HL-60/S4 treated with retinoic acid at 250 ng/mL for 4 days and 3 days (cell line): ENCODE measurements around the gene OLFM1.
"Not testable (repeated sequence)": the region's sequence is repeated elsewhere in the genome, so short reads cannot be mapped to it uniquely, and the experiment has no call there.

Experiments used
- in situ Hi-C: fragments of 300-500 bp; cut with MboI; formaldehyde crosslinking; loops from 2 replicates; pipeline ENCODE4 v1.7.0; 2022; ENCODE audit warnings: low sequenced_read_pairs

Gene OLFM1

DNA sequence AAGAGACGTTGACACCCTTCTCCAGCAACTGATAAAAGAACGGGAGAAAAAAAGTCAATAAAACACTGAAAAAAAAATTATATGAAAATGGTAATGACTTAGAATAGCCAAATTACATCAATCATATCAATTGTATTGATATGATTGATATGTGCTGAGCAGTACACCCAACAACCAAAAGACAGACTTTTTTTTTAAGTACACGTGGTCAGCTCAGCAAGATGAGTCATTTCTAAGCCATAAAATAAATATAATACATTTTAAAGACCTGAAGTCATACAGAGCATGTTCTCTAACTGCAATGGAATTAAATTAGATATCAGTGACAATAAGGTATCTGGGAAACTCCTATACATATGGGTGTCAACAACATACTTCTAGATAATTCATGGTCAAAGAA lies 30.9 kb upstream of the OLFM1 start:
- in situ Hi-C loops, result no loop called here

DNA sequence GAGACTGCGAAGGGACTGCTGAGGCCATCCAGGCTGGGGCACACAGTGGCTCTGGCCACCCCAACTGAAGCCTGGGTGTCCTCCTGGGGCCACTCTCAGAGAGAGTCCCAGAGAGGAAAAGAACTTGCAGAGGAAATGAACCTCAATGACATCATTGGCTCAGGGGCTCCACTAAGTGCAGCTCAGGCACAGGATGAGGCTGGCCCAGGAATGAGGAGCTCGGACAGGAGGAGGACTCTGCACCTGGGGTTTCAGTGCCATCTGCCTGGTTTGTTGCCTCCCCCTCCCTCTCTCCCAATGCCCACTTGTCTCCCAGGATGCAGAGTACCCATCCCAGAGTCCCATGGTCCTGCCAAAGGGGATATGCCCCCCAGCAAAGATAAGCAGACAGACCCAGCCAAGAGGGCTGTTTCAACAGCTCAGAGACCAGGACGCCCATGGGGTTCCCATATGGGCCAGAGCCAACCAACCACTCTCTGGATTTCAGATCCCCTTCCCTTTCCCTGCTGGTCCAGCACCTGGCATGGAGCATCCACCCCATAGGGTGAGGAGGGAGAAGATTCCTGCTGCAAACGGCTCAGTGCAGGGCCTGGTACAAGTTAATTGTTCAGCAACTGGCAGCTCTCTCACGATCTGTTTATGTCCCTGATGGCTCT lies 26.9 kb upstream of the OLFM1 start:
- in situ Hi-C loops, result no loop called here

DNA sequence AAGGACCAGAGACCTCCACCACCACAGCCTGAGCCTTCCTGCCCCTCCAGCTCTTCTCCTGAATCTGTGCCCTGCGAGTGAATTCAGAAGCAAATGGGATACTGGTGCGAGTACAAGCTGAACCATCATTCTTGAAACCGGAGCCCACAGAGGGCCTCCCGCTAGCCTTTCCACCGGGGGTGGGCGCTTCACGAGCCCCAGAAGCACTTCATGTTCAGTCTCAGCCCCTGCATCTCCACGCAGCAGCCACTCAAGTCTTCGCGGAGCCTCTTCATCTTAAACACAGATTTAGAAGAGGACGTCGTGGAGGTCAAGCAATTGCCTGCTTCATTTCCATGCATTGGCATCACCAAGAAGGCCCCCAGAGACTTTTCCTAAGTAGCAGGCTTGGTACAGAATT lies 26.0 kb upstream of the OLFM1 start:
- in situ Hi-C loops, result no loop called here

DNA sequence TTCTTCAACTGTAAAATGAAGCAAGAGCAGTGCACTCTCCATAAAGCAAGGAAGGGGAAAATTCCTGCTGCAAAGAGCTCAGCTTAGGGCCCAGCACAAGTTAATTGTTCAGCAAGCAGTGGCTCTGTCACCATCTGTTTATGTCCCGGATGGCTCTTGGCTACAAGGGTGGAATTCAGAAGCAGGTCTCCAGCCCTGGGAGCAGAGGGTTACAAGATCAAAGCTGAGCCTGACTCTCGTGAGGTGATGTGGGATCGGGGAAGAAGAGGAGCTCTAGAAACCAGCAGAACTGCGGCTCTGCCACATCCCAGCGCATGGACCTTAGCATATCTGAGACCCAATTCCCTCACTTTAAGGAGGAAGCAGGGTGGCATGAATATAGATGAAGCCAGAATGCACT lies 25.2 kb upstream of the OLFM1 start:
- in situ Hi-C loops, result no loop called here

DNA sequence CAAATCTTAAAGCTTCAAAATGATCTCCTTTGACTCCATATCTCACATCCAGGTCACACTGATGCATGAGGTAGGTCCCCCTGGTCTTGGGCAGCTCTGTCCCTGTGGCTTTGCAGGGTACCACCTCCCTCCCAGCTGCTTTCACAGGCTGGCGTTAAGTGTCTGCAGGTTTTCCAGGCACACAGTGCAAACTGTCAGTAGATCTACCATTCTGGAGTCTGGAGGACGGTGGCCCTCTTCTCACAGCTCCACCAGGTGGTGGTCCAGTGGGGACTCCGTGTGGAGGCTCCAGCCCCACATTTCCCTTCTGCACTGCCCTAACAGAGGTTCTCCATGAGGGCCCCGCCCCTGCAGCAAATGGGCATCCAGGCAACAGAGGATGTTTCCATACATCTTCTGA lies 24.0 kb upstream of the OLFM1 start:
- in situ Hi-C loops, result not testable (repeated sequence)

DNA sequence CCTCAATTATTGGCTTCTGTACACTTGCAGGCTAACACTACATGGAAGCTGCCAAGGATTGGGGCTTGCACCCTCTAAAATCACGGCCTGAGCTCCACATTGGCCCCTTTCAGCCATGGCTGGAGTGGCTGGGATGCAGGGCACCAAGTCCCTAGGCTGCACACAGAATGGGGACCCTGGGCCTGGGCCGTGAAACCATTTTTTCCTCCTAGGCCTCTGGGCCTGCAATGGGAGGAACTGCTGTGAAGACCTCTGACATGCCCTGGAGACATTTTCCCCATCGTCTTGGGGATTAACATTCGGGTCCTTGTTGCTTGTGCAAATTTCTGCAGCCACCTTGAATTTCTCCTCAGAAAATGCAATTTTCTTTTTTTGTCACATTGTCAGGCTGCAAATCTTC lies 23.6 kb upstream of the OLFM1 start:
- in situ Hi-C loops, result not testable (repeated sequence)

DNA sequence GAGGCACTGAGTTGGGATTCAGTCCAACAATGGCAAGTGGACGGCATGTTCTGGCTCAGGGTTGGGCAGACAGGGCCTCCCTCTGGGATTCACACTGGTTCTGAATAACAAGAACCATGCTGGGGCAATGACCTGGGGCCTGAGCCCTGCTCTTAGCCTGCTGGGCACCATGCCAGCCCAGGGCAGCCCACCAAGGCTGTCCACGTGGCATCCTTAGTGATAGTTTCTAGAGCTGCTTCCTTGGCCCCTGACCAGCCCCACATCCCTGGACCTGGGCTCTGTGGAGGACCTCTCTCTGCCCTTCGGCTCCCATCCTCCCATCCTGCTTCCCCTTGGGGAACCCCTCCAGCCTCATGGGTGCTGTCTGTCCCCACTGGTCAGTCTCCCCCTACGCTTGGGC lies 22.3 kb upstream of the OLFM1 start:
- in situ Hi-C loops, result no loop called here

DNA sequence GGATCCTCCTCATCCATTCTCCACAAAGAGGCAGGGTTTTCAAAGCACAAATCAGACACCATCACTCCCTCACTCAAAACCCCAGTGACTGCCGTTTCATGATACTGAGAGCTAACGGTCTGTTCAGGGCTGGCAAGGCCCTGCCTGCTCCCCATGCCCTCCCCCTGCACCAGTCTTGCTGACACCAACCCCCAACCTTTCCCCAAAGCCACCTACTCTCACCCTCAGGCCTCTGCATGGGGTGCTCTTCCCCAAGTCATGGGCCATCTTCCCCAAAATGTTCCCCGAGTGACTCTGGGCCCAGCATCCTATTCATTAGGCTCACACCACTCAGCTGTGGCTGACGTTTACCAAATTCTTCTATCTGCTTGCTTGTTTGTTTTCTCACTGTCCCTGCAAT lies 21.7 kb upstream of the OLFM1 start:
- in situ Hi-C loops, result no loop called here

DNA sequence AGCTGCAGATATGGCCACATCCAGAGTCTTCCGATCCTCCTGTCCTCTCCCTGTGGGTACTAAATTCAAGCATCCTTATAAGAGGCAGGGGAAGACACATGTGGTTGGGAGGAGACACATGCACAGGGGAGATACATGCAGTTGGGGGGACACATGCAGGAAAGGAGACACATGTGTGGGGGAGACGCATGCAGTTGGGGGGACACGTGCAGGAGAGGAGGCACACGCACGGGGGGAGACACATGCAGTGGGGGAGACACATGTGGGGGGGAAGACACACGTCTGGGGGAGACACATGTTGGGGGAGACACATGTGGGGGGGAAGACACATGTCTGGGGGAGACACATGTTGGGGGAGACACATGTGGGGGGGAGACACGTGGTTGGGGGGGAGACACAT lies 21.2 kb upstream of the OLFM1 start:
- in situ Hi-C loops, result no loop called here

DNA sequence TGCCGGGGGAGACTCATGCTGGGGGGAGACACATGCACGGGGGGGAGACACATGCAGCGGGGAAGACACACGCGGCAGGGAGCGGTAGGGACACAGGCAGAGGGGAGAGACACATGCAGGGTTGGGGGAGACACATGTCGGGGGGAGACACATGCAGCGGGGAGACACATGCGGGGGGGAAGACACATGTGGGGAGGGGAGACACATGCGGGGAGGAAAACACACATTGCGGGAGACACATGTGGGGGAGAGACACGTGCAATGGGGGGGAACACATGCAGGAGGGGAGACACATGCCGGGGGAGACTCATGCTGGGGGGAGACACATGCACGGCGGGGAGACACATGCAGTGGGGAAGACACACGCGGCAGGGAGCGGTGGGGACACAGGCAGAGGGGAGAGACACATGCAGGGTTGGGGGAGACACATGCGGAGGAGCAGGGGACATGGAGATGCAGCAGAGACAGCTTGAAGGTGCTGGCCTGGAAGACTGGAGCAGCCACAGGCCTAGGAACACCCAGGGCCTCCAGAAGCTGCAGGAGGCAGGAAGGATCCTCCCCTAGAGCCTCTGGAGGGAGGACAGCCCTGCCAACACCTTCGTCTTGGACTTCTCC lies 20.3 kb upstream of the OLFM1 start:
- in situ Hi-C loops, result no loop called here

DNA sequence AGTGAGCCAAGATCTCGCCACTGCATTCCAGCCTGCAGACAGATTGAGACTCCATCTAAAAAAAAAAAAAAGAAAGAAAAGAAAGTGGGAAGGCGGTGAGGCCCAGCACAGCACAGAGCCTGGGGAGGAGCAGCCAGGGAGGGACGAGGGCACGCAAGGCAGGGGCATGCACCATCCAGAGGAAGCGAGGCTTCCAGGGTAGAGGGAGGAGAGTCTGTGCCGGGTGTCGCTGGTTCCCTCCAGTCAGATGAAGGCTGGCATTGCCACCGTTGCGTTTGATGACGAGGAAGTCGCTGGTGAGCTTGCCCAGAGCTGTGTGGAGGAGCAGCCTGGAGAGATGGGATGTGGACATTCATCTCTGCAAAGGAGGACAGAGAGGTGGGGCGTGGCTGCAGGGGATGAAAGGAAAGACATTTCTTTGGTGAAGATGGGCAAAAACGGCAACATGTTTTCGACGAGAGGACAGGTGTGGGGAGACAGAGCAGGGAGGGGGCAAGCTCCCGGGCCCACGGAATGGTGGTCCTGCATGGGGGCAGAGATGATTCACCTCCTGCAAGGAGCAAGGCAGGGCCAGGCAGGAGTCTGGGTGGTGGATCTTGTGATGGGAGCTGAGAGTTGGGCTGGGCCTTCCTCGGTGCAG lies 18.6 kb upstream of the OLFM1 start:
- in situ Hi-C loops, result no loop called here

DNA sequence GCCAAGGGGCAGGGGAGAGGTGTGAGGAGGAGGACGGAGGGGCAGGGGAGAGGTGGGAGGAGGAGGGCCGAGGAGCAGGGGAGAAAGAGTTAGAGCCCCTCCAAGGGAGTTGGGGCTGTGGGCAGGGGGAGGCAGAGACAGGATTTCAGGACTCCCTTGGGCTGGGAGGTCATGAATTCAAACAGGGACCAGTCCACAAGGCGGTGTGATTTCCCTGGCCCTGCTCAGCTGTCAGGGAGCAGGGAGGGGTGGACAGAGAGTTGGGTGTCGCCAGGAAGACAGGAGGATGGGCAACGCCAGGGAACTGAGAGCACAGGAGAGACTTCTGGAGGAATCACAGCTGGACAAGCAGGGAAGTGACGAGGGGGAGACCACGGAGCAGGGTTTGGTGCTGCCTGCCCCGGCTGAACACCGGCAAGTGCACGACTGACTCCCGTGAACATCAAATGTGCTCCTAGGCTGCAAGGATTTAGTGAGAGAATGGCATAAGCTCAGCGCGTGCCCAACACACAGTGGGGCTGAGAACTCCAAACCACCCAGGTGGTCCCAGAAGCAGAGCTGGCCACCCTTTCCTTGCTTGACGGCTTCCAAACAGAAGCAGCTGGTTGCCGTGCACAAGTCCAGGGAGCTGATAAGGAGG lies 17.8 kb upstream of the OLFM1 start:
- in situ Hi-C loops, result no loop called here

DNA sequence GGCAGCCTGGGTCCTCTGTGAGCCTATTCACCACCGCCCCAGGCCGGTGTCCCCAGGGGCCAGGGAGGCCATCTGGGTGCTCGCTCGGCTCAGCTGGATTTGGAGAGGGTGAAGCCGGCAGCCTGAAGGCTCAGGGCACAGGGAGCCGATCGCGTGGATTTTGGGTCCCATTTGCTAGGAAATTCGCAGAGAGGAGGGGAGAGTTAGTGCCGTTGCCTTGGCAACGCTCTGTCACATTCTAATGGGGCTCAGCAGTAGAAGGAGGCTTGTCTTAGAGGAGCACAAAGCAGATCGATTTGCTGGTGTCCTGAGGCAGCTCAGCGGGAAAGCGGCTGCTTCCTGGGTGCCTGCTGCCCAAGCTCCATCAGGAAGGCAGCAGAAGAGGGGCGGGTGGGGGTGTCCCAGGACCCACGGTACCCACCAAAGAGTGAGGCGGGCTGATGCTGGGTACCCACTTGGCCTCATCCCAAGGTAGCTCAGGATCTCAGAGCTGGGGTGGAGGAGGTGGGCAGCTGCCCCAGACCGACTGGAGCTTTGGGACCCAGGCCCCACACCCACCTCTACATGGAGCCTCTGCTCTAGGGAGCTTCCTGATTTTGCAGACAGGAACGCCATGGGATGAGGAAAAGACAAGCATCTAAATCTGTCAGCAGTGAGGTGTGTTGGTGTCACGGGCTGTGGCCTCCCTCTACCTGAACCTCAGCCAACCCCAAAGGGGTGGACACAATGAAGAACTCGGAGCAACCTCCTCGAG lies 17.1 kb upstream of the OLFM1 start:
- in situ Hi-C loops, result no loop called here

DNA sequence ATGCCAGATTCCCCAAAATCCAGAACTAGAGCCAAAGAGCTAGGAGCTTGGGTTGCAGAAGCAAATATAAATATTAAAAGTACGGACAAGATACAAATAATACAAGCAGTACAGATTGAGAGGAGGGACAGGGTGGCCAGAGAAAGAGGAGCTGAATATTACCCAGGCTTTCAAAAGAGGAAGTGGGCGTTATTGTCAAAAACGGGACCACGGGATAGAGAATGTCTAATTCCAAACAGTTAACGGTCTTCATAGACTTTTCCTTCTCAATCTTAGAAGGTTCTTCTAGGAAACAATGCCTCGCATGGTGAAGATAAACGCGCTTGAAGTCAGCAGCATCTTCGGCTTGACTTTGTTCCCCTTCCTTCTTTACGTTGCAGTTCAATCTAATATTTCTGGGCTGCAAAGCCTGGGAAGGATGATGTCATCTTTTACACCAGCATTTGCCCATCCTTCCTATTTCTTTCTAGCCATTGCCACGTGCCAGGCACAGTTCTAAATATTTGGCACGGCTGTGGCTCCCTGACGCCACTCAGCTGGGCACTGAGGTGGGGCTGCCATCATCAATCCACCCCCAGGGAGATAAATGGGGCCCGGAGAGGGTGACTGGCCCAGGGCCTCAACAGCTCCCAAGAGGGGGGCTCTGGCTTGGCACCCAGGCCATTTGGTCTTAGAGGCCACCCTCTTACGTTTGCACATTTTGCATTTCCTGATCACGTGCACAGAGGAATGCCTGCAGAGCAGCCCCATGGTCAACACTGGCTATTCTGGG lies 16.3 kb upstream of the OLFM1 start:
- in situ Hi-C loops, result no loop called here

DNA sequence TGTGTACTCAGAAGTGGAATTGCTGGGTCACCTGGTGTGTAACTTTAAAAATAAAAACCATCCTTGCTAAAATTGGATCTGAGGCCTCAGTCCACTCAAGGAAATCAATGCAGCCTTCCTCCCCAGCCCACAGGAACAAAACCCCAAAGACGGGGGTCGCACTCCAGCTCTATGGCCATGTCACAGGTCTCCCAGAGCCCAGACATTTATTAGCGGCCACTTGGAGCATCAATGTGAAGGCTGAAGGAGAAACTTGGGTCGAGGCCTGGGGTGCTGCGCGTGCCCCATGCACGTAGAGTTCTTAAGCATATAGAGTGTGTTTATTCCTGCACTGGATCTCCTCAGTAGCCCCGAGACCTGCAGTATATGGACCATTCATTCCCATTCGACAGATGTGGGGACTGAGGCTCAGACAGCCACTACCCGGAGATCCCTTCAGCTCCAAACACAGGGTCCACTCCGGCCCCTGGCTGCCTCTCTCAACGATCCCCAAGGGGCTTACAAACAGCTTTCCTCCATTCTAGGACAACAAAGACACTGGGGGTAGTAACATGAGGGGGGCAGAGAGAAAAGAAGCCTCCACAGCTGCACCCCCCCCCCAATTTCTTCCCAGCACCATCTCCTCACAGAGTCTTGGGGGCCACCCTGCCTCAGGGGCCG lies 14.3 kb upstream of the OLFM1 start:
- in situ Hi-C loops, result no loop called here

DNA sequence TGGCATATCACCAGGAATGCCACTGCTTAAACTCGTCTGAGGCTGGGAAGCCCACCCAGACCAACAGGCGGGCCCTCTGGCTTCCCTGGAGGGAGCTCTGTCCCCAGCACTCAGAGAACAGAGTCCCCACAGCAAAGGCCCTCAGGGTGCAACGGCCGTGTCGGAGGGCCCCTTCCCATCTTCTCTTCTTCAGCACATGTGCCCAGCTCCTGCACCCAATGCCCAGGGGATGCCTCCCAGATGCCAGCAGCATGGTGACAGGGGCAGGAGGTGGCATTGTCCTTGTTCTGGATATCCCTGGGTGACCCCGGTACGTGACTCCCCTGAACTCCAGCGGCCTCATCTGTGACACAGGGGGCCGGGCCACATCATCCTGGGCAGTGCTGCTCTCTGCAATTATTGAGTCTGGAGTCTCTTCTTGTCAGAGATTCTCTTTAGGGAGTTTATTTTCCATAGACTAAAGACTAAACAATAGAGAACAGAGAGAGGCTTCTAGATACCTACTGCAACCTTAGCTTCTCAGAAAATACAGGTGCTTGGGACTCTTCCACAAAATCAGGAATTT lies 13.6 kb upstream of the OLFM1 start:
- in situ Hi-C loops, result no loop called here

DNA sequence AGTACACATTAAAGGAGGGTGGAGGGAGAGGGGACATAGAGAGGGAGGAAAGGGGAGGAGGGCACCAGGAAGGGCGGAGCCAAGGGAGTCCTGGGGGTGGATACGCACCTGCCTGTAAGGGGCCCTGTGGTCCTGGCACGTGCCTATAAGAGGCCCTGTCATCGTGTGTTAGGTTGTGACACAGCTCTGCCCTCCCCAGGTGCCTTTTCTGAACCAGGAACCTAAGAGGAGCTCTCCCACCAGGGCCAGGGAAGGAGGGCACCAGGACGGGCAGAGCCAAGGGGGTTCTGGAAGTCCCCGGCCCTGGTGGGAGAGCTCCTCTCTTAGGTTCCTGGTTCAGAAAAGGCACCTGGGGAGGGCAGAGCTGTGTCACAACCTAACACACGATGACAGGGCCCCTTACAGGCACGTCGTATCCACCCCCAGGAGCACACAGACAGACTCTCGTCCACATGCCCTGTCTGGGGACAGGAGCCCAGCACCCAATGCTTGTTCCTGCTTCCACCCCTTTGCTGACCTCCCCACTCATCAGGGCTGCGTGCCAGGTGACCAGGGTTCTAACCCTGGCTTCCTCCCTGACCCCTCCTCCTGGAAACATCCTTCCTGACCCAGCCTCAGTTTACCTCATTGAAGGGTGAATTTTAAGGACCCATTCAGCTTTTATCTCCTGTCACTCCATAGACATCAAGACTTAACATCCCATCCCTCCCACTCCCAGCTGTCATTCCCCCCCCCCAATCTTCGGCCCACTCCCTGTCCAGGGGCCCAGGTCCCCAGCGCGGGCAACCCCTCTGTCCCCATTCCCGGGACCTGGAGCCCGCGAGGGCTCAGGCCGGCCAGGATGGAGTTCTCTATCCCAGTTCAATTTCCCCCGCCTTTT lies 12.9 kb upstream of the OLFM1 start:
- in situ Hi-C loops, result no loop called here

DNA sequence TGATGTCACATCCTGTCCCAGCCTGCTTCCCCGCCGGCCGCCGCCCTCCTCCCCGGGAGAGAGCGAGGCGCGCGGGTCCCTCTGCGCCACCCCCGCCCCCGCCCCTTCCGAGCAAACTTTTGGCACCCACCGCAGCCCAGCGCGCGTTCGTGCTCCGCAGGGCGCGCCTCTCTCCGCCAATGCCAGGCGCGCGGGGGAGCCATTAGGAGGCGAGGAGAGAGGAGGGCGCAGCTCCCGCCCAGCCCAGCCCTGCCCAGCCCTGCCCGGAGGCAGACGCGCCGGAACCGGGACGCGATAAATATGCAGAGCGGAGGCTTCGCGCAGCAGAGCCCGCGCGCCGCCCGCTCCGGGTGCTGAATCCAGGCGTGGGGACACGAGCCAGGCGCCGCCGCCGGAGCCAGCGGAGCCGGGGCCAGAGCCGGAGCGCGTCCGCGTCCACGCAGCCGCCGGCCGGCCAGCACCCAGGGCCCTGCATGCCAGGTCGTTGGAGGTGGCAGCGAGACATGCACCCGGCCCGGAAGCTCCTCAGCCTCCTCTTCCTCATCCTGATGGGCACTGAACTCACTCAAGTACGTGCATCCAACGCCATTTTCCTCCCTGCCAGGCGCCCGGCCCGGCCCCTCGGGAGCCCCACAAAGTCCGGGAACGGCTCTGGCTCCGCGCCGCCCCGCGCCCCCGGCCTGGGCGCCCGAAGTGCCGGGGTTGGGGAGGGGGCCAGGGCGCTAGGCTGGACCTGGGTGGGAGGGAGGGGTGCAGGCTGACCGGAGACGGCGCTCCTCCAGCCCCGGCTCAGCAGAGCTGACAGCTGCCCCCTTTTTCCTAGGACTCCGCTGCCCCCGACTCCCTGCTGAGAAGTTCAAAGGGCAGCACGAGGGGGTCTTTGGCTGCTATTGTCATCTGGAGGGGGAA lies 12.0 kb upstream of the OLFM1 start:
- in situ Hi-C loops, result no loop called here
